ENCODE measurements around the gene ELF4.

Gene ELF4

GRCh38 chrX:130125091-130125874 lies 15.0 kb upstream of the ELF4 start:
- TF ChIP-seq CSRNP3 (CRISPR knock-in tag; IDR thresholded peaks at IDR 0.05) (no peak), OSR1 (CRISPR knock-in tag; IDR thresholded peaks at IDR 0.05) (no peak), TCF4 (CRISPR knock-in tag; IDR thresholded peaks at IDR 0.05; ENCODE audit: borderline replicate concordance) (0 out of 2 replicates have a peak, but pooled peaks have one; percentile 30), BACH2 (CRISPR knock-in tag; IDR thresholded peaks at IDR 0.05; ENCODE audit: borderline replicate concordance) (no peak), CREB5 (CRISPR knock-in tag; IDR thresholded peaks at IDR 0.05; ENCODE audit: low read depth) (no peak), CSDC2 (CRISPR knock-in tag; IDR thresholded peaks at IDR 0.05) (no peak)
- no peak for ATAC-seq

- TF ChIP-seq CSDC2 (CRISPR knock-in tag; IDR thresholded peaks at IDR 0.05) = no peak
- no peak for TF ChIP-seq SNAI2 (CRISPR knock-in tag; IDR thresholded peaks at IDR 0.05)
- TF ChIP-seq ZC3H10 (CRISPR knock-in tag; IDR thresholded peaks at IDR 0.05) = no peak
- TF ChIP-seq CREB5 (CRISPR knock-in tag; IDR thresholded peaks at IDR 0.05; ENCODE audit: low read depth) = no peak
- ATAC-seq = no peak
Measured at GRCh38 chrX:130124577-130124976, 14.3 kb upstream of the ELF4 start.

GRCh38 chrX:130121505-130121800 lies 11.2 kb upstream of the ELF4 start:
- no peak for ATAC-seq

More at GRCh38 chrX:130121505-130121800, 11.2 kb upstream of the ELF4 start:
- TF ChIP-seq PPARA (CRISPR knock-in tag; IDR thresholded peaks at IDR 0.05; ENCODE audit: borderline replicate concordance) (no peak), POU6F1 (CRISPR knock-in tag; IDR thresholded peaks at IDR 0.05; ENCODE audit: borderline replicate concordance, low read depth) (no peak), ZFP3 (CRISPR knock-in tag; IDR thresholded peaks at IDR 0.05) (no peak), OSR1 (CRISPR knock-in tag; IDR thresholded peaks at IDR 0.05) (no peak), ZC3H10 (CRISPR knock-in tag; IDR thresholded peaks at IDR 0.05) (no peak), CREB5 (CRISPR knock-in tag; IDR thresholded peaks at IDR 0.05; ENCODE audit: low read depth) (no peak), ARNTL (CRISPR knock-in tag; IDR thresholded peaks at IDR 0.05; ENCODE audit: borderline replicate concordance, low read depth) (no peak), ZFP30 (CRISPR knock-in tag; IDR thresholded peaks at IDR 0.05) (no peak), CSRNP3 (CRISPR knock-in tag; IDR thresholded peaks at IDR 0.05) (no peak), TOX (CRISPR knock-in tag; IDR thresholded peaks at IDR 0.05; ENCODE audit: borderline replicate concordance) (no peak), ZNF565 (CRISPR knock-in tag; conservative IDR thresholded peaks at IDR 0.05; ENCODE audit: low read depth) (no peak)
